HEK293T (cell line): ENCODE measurements around the gene HSPG2.
A peak's percentile ranks its signal among the peaks of the same experiment; 100 is the strongest.

ENCODE experiments used
- CTCF ChIA-PET: fragments of 350-600 bp; formaldehyde crosslinking; extraction: SDS; loops from one replicate; lab custom pipeline; 2021; ENCODE audit warnings: antibody characterized with exemption, inconsistent platforms; lab: Yijun Ruan, JAX
- POLR2A ChIA-PET: fragments of 350-600 bp; formaldehyde crosslinking; extraction: SDS; loops from one replicate; lab custom pipeline; 2020; ENCODE audit warnings: antibody characterized with exemption, inconsistent platforms; lab: Yijun Ruan, JAX
- DNase-seq: peaks from one replicate; pipeline ENCODE4 v3.0.0; 2012; ENCODE audit warnings: mixed read lengths; ENCODE audit errors: extremely low spot score
- ARNT ChIP-seq: fragments of 450-650 bp; IDR thresholded peaks from 2 replicates; pipeline ENCODE4 v1.6.1; 2017; ENCODE audit warnings: mild to moderate bottlenecking
- BHLHE40 ChIP-seq: fragments of 450-650 bp; IDR thresholded peaks from 2 replicates; pipeline ENCODE4 v1.6.1; 2016; ENCODE audit warnings: mild to moderate bottlenecking, moderate library complexity, borderline replicate concordance
- CTBP1 ChIP-seq: fragments of 450-650 bp; IDR thresholded peaks from 2 replicates; pipeline ENCODE4 v1.6.1; 2016; ENCODE audit warnings: borderline replicate concordance
- ELF4 ChIP-seq: fragments of 450-650 bp; IDR thresholded peaks from 2 replicates; pipeline ENCODE4 v1.6.1; 2017; ENCODE audit warnings: antibody characterized with exemption
- FOXA1 ChIP-seq: fragments of 450-650 bp; IDR thresholded peaks from 2 replicates; pipeline ENCODE4 v1.6.1; 2016; ENCODE audit warnings: mild to moderate bottlenecking
- FOXK2 ChIP-seq: fragments of 450-650 bp; IDR thresholded peaks from 2 replicates; pipeline ENCODE4 v1.6.1; 2016; ENCODE audit warnings: mild to moderate bottlenecking
- FOXM1 ChIP-seq: fragments of 450-650 bp; IDR thresholded peaks from 2 replicates; pipeline ENCODE4 v1.6.1; 2017; ENCODE audit warnings: mild to moderate bottlenecking, borderline replicate concordance
- HDGF ChIP-seq: fragments of 450-650 bp; IDR thresholded peaks from 2 replicates; pipeline ENCODE4 v1.6.1; 2017; ENCODE audit warnings: antibody characterized with exemption, borderline replicate concordance
- L3MBTL2 ChIP-seq: fragments of 450-650 bp; conservative IDR thresholded peaks from 2 replicates; pipeline ENCODE4 v1.6.1; 2016; ENCODE audit warnings: mild to moderate bottlenecking
- LEF1 ChIP-seq: fragments of 450-650 bp; IDR thresholded peaks from 2 replicates; pipeline ENCODE4 v1.6.1; 2017; ENCODE audit warnings: mild to moderate bottlenecking, borderline replicate concordance
- NFRKB ChIP-seq: fragments of 450-650 bp; IDR thresholded peaks from 2 replicates; pipeline ENCODE4 v1.6.1; 2016; ENCODE audit warnings: mild to moderate bottlenecking, moderate library complexity
- SP1 ChIP-seq: fragments of 450-650 bp; IDR thresholded peaks from 2 replicates; pipeline ENCODE4 v1.6.1; 2017
- SUZ12 ChIP-seq: fragments of 450-650 bp; IDR thresholded peaks from 2 replicates; pipeline ENCODE4 v1.6.1; 2016; ENCODE audit warnings: mild to moderate bottlenecking
- TARDBP ChIP-seq: fragments of 450-650 bp; IDR thresholded peaks from 2 replicates; pipeline ENCODE4 v1.6.1; 2016
- ZNF384 ChIP-seq: fragments of 450-650 bp; IDR thresholded peaks from 2 replicates; pipeline ENCODE4 v1.6.1; 2016
- TF ChIP-seq, protein P1 (sequence below): fragments of 450-650 bp; IDR thresholded peaks from 2 replicates; pipeline ENCODE4 v1.6.1; 2016

HSPG2 gene

DNA sequence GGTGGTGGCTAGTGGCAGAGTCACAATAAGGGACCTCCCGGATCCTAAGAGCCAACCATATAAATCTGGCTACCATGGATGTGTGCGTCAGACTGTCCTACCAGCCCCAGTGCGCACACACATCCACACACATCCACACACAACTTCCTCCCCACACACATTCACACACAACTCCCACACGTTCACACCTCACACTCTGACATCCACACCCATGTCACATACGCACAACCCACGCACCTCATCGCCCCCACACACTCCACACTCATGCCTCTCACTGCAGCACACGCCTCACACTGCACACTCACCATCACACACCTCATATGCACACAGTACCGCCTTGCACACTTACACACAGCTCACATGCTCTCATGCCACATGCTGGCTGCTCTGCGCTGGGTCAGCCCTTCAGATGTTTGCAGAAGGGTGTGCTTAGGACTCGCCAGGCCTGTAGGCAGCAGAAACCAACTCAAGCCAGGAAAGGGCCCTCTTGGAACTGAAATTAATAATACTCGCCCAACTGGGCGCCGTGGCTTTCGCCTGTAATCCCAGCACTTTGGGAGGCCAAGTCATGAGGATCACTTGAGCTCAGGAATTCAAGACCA, 122.0 kb downstream of the HSPG2 start:
- POLR2A ChIA-PET: no interaction called here
- CTCF ChIA-PET: no interaction called here
- no peak for DNase-seq
- TF ChIP-seq, protein P1, sequence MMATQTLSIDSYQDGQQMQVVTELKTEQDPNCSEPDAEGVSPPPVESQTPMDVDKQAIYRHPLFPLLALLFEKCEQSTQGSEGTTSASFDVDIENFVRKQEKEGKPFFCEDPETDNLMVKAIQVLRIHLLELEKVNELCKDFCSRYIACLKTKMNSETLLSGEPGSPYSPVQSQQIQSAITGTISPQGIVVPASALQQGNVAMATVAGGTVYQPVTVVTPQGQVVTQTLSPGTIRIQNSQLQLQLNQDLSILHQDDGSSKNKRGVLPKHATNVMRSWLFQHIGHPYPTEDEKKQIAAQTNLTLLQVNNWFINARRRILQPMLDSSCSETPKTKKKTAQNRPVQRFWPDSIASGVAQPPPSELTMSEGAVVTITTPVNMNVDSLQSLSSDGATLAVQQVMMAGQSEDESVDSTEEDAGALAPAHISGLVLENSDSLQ: no peak
- no peak for TF ChIP-seq FOXK2
- TF ChIP-seq TARDBP: no peak
- TF ChIP-seq SP1: no peak
- no peak for TF ChIP-seq FOXM1
- TF ChIP-seq BHLHE40: no peak
- TF ChIP-seq L3MBTL2: no peak

DNA sequence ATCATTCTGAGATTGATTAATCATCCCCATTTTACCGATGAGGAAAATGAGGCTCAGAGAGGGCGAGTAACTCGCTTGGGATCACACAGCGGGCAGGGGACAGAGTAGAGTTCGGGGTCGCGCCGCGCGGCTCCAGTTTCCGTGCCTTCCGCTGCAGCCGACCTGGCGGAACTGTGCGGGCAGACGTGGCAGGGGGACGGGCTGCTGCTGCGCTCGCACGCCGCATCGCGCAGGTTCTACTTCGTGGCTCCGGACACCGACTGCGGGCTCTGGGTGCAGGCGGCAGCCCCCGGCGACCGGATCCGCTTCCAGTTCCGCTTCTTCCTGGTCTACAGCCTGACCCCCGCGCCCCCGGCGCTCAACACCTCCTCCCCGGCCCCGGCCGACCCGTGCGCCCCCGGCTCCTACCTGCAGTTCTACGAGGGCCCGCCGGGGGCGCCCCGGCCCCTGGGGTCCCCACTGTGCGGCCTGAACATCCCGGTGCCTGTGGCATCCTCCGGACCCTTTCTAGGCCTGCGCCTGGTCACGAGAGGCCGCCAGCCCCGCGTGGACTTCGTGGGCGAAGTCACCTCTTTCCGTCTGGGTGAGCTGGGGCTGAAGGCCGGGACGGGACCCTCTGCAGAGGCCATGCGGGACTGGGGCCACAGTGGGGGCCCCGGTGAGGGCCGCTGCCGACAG, 122.7 kb downstream of the HSPG2 start:
- no peak for DNase-seq
- ChIA-PET CTCF (no interaction called here), POLR2A (no interaction called here)
- TF ChIP-seq BHLHE40 (no peak), SP1 (no peak), ELF4 (no peak), TARDBP (no peak)

DNA sequence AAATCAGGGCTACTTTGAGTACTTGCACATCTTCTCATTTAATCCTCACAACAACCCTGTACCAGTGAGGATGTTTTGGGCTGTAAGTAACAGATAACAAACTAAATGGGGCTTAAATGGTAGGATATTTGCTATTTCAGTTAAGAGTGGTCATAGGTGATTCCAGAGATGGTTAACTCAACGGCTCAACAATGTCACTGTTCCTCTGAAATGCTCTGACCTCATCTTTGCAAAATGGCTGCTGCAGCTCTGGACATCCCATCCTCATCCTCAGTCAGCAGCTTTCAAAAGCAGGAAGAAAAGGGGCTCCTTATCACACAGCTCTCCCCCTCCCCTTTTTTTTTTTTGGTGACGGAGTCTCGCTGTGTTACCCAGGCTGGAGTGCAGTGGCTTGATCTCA, 123.6 kb downstream of the HSPG2 start:
- CTCF ChIA-PET: interaction anchor here (0.7 kb wide), 1 partner anchor 146 kb away, joined by 7 read pairs; no protein-coding TSS in a partner anchor
- no peak for TF ChIP-seq ARNT
- no peak for TF ChIP-seq SP1
- no peak for TF ChIP-seq FOXM1
- no peak for TF ChIP-seq TARDBP
- POLR2A ChIA-PET: no interaction called here
- no peak for DNase-seq

GRCh38 chr1:21811875-21812305, 125.2 kb downstream of the HSPG2 start, which contains the start of gene LDLRAD2:
Gene LDLRAD2, plus strand, starts transcription at chr1:21812265. Its CDS starts 187 bp downstream, at chr1:21812452.
- CTCF ChIA-PET: no interaction called here
- POLR2A ChIA-PET: no interaction called here
- DNase-seq: peak; percentile 7
- TF ChIP-seq SUZ12 (no peak), TARDBP (no peak), SP1 (no peak), ELF4 (no peak), ARNT (no peak), FOXA1 (no peak), NFRKB (no peak), CTBP1 (no peak), FOXK2 (no peak), ZNF384 (no peak), BHLHE40 (no peak), LEF1 (no peak)
- TF ChIP-seq, protein P1: no peak

- no peak for DNase-seq
- ChIA-PET POLR2A (interaction anchor here (1.1 kb wide), 1 partner anchor 21 kb away, joined by 3 read pairs; no protein-coding TSS in a partner anchor), CTCF (no interaction called here)
- no peak for TF ChIP-seq ARNT
- no peak for TF ChIP-seq L3MBTL2
- TF ChIP-seq SP1: no peak
- no peak for TF ChIP-seq HDGF
- no peak for TF ChIP-seq ELF4
- TF ChIP-seq, protein P1: no peak
- TF ChIP-seq NFRKB: no peak
- TF ChIP-seq ZNF384: no peak
- TF ChIP-seq SUZ12: no peak
- TF ChIP-seq FOXM1: no peak
- no peak for TF ChIP-seq LEF1
- no peak for TF ChIP-seq FOXA1
- no peak for TF ChIP-seq TARDBP
- no peak for TF ChIP-seq CTBP1
- no peak for TF ChIP-seq BHLHE40
- no peak for TF ChIP-seq FOXK2
These were observed 132.6 kb downstream of the HSPG2 start for GRCh38 chr1:21804536-21804935.

GRCh38 chr1:21801100-21801499, 136.0 kb downstream of the HSPG2 start:
- DNase-seq: no peak
- CTCF ChIA-PET: no interaction called here
- TF ChIP-seq NFRKB (no peak), FOXA1 (no peak), LEF1 (no peak), FOXK2 (no peak), BHLHE40 (no peak), SP1 (no peak)
- TF ChIP-seq, protein P1: no peak
- POLR2A ChIA-PET: no interaction called here
